ENCODE results near the gene SAC3D1.

The SAC3D1 gene

DNA sequence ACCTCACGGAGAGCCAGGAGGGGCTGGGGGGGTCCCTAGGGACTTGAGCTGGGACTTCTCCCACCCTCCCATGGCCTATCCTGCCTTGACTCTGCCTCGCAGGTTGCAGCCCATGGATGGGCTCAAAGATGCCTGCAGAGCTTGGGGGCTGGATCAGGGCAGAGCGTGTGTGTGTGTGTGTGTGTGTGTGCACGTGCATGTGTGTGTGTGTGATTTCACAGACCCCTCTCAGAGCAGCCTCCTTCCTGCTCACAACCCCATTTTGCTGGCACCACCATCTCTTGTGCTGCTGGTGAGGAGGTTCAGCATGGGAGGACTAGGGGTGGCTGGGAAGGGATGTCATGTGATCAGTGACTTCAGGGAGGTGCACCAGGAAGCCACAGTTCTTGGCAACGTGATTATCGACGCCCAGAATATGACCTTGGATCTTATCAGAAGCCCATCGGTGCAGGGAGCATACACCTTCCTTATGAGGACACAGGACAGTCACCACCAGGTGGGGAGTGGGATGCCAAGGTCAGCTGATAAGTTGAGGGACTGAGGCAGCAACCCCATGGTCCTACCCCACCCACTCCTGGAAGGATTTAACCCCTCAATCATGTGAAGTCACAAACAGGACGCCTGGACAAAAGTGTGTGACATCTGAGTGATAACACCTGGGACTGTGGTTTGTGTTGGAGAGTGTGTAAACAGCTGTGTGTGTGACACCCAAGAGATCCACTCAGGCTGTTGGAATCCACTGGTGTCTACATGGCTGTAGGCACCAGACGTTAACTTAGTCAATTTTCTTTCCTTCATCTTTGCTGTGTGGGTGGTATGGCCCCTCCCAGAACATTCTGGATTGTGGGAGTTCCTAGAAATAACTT is 19.2 kb downstream of the SAC3D1 start:
- no peak for DNase-seq (ENCODE audit: low read depth)

- DNase-seq (ENCODE audit: low read depth): no peak
Observed at GRCh38 chr11:65060913-65061408, 20.0 kb downstream of the SAC3D1 start.

DNA sequence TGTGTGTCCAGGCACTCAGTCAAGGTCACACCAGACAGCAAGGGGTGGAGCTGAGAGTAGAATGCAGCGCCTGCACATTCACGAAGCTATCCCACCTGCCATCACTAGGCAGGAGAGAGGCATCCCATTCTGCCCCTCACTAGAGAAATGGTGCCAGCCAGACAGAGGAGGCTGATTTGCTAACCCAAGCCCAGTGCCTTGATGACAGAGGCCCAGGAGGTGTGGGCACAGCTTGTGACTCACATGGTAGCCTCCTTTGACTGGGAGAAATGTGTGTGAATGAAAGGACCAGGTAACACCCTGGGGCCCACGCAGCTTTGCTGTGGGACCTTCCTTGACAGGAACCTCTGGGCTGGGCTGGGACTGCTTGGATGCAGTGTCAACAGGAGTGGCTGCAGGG is 22.5 kb downstream of the SAC3D1 start:
- DNase-seq (ENCODE audit: low read depth): no peak

GRCh38 chr11:65064847-65065240 is 23.8 kb downstream of the SAC3D1 start:
- DNase-seq (ENCODE audit: low read depth): no peak

- no peak for DNase-seq (ENCODE audit: low read depth)
Observed at GRCh38 chr11:65065851-65066250, 24.8 kb downstream of the SAC3D1 start.

DNA sequence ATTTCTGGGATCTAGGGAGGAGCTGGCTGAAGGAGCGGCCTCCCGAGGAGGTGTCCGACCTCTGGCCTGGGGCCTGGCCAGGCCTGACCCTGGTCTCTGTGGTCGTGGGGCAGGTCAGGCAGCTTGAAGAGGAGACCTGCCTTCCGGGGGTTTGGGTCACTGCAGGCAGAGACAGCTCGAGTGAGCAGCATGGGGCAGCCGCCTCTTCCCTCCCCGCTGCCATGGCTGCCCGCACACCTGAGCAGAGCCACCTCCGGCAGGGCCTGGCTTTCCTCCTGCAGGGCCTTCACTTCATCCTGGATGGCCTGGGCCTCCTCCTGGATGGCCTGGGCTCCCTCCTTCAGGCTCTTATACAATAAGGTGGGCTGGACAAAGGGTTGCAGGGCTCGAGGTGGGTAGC is 25.3 kb downstream of the SAC3D1 start:
- DNase-seq (ENCODE audit: low read depth): no peak

DNA sequence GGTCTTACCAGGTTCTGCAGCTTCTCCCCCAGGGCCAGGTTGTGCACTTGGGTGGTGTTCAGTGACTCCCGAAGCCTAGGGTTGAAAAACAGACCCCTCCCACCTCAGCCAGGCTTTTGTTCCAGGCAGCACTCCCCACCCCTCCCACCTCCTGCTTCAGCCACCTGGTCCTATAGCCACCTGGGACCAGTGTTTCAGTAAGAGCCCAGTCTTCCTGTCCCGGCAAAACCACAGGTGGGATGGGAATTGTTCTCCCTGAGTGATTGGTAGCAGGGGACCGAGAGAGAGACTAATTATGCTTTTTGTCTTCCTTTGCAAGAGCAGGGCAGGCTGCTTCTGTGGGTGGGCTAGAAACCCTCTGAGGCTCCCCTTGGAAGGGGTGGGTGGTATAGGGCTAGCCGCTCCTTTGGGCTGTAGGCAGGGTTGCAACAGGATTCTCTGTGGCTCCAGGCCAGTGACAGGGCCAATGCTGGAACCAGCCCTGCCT is 25.8 kb downstream of the SAC3D1 start:
- DNase-seq (ENCODE audit: low read depth): no peak

DNA sequence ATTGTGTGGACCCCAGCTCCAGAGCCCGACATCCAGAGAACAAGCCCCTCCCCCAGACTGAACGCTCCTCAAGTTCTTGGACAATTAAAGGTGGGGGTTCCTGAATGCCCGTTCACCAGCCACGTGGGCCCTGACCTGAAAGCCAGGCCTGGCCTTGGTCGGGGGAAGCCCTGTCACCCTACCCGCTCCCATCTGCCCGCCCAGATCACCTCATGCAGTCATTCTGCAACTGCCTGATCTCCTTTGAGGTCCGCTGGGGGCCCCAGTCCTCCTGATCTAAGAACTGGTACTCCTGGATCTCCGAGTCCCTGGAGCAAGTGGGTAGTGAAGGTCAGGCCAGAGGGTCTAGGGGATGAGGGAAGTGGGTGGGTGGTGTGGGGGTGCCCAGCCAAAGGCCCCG is 26.4 kb downstream of the SAC3D1 start:
- DNase-seq (ENCODE audit: low read depth): no peak

- no peak for DNase-seq (ENCODE audit: low read depth)
Observed at GRCh38 chr11:65069217-65069616, 28.2 kb downstream of the SAC3D1 start.

DNA sequence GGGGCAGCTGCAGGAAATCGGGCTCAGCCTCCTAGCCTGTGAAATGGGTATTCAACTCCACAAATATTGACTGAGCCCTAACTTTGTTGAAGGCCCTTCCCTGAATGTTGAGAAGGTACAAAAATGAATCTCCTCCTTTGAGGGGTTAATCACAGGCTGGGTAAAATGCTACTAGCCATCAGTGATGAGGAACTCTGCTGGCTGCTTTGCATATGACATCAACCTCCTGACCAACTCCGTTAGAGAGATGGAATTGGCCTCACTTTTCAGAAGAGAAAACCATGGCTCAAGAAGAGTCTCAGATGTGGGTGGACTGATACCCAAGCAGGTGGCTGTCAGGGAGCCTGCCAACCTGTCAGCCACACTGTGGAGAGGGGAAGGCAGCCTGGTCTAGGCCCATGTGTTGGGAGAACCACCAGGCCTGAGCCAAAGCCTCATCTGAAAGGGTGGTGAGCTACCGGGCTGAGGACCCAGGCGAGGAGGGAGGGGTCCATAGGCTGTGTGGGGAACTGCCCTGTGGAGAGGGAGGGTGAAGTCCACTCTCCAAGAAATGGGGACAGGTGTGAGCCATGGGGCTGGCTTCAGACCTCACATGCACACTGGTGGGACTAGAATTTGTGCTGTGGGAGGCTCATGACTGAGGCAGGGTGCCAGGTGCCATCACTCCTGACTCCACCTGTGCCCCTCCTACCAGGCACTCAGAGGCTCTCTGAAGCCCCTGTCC is 31.1 kb downstream of the SAC3D1 start:
- DNase-seq (ENCODE audit: low read depth): no peak

DNA sequence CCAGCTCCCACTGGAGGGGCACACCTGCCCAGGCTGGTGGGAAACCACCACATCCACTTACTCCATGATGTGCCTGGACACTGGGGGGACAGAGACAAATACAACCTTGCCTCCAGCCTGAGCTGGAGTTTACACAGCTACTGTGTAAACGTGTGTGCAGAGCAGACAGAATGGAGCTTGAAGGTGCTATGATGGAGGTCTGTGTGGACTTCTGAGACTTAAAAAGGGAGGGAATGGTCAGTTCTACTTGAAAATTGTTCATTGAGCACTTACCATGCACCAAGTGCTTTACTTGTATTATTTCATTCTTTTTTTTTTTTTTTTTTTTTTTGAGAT is 31.6 kb downstream of the SAC3D1 start:
- no peak for DNase-seq (ENCODE audit: low read depth)

DNA sequence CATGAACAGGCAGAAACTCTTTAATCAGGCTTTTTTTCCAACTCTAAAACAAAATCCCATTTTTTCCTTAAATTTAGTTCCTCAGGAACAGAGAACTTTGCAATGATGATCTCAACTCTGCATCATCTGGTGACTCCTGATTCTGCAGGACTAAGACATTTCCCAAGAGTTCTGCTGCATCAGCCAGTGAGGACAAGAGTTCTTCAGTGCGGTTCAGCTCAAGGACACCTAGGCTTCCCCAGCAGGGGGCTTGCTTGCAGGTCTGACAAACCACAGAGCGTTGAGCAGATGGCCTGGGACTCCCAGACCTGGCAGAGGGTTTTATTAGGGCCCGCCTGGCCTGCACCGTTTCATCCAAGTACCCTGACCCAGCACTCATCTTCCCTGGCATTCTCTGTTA is 36.4 kb downstream of the SAC3D1 start:
- DNase-seq (ENCODE audit: low read depth): no peak

GRCh38 chr11:65078151-65078550 is 37.1 kb downstream of the SAC3D1 start:
- peak; percentile 54 for DNase-seq (ENCODE audit: low read depth)

- DNase-seq (ENCODE audit: low read depth): no peak
Observed at GRCh38 chr11:65078786-65079342, 37.9 kb downstream of the SAC3D1 start.

DNA sequence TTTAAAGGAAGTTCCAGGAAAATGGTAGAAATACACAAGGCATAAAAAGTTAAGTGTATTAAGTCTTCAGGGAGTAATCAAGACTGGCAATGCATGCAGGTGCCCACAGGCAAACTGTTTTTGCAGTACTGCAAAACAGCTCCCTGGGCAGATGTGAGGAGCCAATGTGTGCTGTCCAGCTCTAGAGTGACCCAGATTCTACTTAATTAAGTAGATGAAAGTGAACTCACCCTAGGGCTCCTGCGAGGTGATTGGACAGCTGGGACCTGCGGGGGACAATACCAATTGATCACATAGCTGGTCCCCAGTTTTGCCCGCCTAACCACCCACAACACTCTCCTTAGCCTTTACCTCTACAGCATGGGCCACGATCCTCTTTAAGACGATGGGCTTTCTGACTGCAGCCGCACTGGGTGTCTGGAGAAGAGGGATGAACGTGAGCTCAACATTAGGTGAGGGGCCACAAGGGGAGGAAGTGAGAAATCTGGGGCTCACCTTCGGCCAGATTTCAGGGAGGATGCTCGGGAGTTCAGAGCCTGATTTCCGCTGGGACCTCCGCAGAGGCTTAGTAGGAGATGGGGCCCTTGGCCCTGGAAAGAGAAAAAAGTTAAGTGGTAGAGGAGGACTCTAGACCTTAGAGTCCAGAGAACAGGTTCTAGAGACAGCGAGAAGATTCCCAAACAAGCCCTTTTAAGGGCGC is 42.3 kb downstream of the SAC3D1 start:
- DNase-seq (ENCODE audit: low read depth): no peak

DNA sequence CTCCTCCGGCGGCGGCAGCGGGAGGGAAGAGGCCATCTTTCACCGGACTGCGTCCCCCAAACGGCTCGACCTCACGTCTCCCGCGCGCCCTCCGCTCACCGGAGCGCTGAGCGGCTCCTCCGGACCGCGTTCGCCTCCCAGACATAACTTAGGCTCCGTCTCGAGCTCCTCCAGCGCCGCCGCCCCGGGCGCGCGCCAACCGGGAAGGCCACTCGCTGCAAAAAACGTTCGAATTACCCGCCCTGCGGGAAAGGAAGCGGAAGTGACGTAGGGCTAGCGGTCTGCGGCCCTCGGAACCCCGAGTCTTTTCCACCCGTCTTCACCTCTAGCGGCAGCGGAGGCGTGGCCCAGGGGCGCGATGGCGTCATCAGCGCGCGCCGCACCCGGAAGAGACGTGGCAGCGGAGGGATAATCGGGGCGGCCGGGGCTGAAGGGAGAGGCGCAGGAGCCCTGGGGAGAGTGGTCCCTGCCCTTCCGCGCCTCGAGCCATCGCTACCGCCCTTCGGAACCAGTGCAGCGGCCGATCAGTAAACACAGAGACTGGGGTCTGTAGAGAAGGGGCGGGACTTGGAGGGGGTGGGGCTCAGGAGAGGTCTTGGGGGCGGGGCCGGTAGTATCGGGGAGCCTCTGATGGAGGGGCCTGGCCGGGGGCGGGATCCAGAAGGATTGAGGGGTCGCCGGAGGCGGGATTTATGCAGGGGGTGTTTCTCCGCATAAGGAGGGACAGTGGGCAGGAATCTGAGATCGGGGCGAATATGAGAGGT is 43.0 kb downstream of the SAC3D1 start, which contains the start of the genes CDCA5 and ZFPL1:
CDCA5 (minus strand) TSS at position 207 of the 764 bp plus-strand sequence; CDS start at position 145, 62 bp downstream.
ZFPL1 (plus strand) TSS at position 389 of the 764 bp plus-strand sequence. CDS start 477 bp downstream, outside the sequence.
- peak; percentile 94 for DNase-seq (ENCODE audit: low read depth)

- DNase-seq (ENCODE audit: low read depth): no peak
Observed at GRCh38 chr11:65084598-65085375, 43.8 kb downstream of the SAC3D1 start.

GRCh38 chr11:65085446-65085845 is 44.4 kb downstream of the SAC3D1 start:
- no peak for DNase-seq (ENCODE audit: low read depth)

DNA sequence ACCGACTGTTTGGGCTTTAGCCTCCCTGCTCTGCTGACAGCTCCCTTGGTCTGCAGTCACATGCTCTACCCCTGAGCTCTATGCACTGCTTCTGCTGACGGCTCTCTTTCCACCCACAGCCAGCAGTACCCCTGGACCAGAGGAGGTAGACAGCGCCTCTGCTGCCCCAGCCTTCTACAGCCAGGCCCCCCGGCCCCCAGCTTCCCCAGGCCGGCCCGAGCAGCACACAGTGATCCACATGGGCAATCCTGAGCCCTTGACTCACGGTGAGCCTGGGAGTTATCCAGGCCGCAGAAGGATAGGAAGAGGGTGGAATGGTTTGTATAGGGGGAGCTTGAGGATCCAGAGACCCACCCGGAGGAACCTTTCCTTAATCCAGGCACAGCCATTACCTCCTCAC is 45.8 kb downstream of the SAC3D1 start:
- no peak for DNase-seq (ENCODE audit: low read depth)

GRCh38 chr11:65087216-65087615 is 46.2 kb downstream of the SAC3D1 start:
- no peak for DNase-seq (ENCODE audit: low read depth)
